ENCODE data around the gene ADSS1. TPM values are rescaled to one million over a fixed set of nuclear protein-coding genes. Genes with fewer than 3 reads are reported as not detected.

ADSS1 gene
- 13.0 and 19.8 TPM in 2 replicates for total RNA-seq (2014; rRNA removed; shearing (Covaris generic))
- 10.3 and 25.3 TPM in 2 replicates for polyA plus RNA-seq (2014; cell fraction: nucleus; rRNA removed)

- DNase-seq (ENCODE audit: extremely low read depth, low read depth): peak; percentile 52
Measured at GRCh38 chr14:104723651-104724406, at the start of gene ADSS1. Gene ADSS1 (plus strand): TSS chr14:104724229. CDS start chr14:104724271, 42 bp downstream.

DNA sequence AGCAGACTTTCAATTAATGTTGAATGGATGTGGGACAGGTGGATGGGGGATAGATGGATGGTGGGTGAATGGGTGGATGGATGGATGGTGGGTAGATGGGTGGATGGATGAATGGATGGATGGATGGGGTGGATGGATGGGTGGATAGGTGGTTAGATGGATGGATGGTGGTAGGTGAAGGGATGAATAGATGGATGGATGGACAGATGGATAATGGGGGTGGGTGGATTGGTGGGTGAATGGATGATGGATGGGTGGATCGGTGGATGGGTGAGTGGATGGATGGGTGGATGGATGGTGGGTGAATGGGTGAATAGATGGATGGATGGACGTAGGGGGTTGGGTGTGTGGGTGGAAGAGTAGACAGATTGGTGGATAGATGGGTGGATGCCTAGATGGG, 48.6 kb upstream of the ADSS1 start:
- DNase-seq (ENCODE audit: extremely low read depth, low read depth): no peak

DNA sequence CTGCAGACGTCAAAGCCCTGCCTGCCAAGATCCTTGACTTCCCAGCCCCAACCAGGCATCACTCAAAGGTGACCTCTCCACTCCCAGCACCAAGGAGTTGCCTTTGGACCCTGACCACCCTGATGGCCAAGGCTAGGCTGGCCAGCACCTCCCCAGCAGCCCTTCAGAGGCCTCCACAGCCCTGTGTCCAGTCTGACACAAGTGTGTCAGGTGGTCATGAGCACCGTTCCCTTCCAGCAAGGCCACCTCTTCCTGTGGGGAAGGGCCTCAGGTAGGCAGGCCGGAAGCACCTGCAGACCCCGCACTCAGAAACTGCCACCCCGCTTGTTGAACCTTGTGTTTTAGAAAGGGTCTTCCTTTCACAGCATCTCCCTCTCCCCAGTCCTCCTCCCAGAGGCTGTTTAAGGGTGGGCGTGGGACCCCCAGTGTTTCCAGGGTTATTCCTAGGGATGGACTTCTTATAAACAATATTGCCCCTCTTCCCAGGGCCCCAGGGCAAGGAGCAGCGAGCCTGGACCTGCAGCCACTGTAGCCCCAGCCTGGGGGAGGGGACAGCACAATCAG, 47.8 kb upstream of the ADSS1 start:
- no peak for DNase-seq (ENCODE audit: extremely low read depth, low read depth)

GRCh38 chr14:104676694-104677511, 47.1 kb upstream of the ADSS1 start:
- DNase-seq (ENCODE audit: extremely low read depth, low read depth): no peak

DNA sequence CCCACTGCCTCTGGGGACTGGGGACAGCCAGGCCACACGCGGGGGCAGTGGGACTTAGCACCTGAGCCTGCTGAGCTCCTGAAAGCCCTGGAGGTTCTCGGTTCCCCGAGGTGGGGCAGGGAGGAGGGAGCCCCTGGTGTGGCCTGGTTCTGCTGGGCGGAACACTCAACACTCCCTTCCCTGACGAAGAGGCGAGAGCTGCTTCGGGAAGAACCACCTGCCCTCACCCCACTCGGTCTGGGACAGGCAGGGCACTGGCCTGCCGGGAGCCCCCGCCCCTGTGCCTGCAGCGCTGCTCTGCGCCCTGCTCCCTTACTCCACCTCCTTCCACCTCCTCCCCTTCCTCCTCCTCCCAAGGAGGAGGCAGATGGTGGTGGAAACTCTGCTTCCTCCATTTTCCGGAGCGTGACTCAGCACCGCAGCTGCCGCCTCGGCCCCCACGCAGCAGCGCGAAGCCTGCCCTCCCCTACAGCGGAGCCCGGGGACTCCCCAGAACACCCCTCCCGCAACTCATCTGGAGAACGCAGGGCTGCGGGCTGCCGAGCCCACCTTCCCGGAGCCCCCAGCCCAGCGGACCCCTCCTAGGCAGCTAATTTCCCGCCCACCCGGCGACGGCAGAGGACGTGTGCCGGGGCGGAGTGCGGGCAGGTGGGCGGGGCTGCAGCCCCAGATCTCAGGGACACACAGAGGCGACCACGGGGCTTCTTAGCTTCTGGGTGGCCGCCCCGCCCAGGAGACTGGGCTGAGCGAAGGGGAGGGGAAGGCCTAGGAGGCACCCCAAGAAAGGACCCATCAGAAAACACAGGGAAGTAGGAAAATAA, 46.3 kb upstream of the ADSS1 start:
- DNase-seq (ENCODE audit: extremely low read depth, low read depth): peak; percentile 78

GRCh38 chr14:104678346-104678745, 45.7 kb upstream of the ADSS1 start:
- no peak for DNase-seq (ENCODE audit: extremely low read depth, low read depth)

GRCh38 chr14:104678901-104679705, 44.9 kb upstream of the ADSS1 start:
- no peak for DNase-seq (ENCODE audit: extremely low read depth, low read depth)

GRCh38 chr14:104680056-104680805, 43.8 kb upstream of the ADSS1 start:
- peak; percentile 78 for DNase-seq (ENCODE audit: extremely low read depth, low read depth)

- DNase-seq (ENCODE audit: extremely low read depth, low read depth): peak; percentile 76
Measured at GRCh38 chr14:104680806-104681688, 43.0 kb upstream of the ADSS1 start.

GRCh38 chr14:104681689-104682074, 42.3 kb upstream of the ADSS1 start:
- DNase-seq (ENCODE audit: extremely low read depth, low read depth): peak; percentile 94

GRCh38 chr14:104682107-104682593, 41.9 kb upstream of the ADSS1 start:
- DNase-seq (ENCODE audit: extremely low read depth, low read depth): peak; percentile 85

GRCh38 chr14:104683653-104684448, 40.2 kb upstream of the ADSS1 start:
- DNase-seq (ENCODE audit: extremely low read depth, low read depth): no peak

GRCh38 chr14:104684449-104684821, 39.6 kb upstream of the ADSS1 start:
- no peak for DNase-seq (ENCODE audit: extremely low read depth, low read depth)

DNA sequence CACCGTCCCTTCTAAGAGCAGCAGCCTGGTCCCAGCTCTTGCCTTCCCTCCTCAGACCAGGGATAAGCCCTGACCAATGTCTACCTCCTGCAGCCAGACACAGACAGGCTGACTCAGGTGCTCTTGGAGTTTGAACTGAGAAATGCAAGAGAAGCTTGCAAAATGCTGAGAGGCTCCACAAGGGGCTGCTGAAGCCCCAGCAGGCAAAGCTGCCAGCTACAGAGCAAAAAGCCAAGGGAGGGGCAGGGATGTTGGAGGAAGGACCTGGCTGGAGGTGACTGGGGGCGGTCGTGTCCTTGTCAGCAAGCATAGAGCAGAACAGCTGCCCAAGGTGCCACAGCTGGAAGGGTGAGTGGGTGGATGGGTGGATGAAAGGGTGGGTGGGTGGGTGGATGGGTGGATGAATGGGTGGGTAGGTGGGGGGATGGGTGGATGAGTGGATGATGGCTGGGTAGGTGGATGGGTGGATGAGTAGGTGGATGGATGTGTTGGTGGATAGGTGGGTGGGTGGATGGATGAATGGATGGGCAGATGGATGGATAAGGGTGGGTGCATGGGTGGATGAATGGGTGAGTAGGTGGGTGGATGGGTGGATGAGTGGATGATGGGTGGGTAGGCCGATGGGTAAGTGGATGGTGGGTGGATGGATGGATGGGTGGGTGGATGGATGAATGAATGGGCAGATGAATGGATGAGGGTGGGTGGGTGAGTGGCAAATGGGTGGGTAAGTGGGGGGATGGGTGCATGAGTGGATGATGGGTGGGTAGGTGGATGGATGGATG, 38.6 kb upstream of the ADSS1 start:
- DNase-seq (ENCODE audit: extremely low read depth, low read depth): no peak

GRCh38 chr14:104685998-104686610, 37.9 kb upstream of the ADSS1 start:
- DNase-seq (ENCODE audit: extremely low read depth, low read depth): no peak
